ENCODE measurements around the gene RRP8.
A peak's percentile ranks its signal among the peaks of the same experiment; 100 is the strongest.

RRP8 gene

GRCh38 chr11:6616596-6617250 lies 13.3 kb upstream of the RRP8 start:
- DNase-seq = no peak

GRCh38 chr11:6615882-6616585 lies 12.6 kb upstream of the RRP8 start:
- no peak for DNase-seq

GRCh38 chr11:6615046-6615445 lies 11.6 kb upstream of the RRP8 start:
- no peak for DNase-seq

GRCh38 chr11:6614446-6614845 lies 11.0 kb upstream of the RRP8 start:
- no peak for DNase-seq

GRCh38 chr11:6613496-6613895 lies 10.1 kb upstream of the RRP8 start:
- DNase-seq = no peak

GRCh38 chr11:6612213-6613041 lies 9.0 kb upstream of the RRP8 start, which contains the start of gene TAF10:
TSS of gene TAF10 (minus strand) at chr11:6612216. CDS start at chr11:6612189, 27 bp downstream.
- peak; percentile 64 for DNase-seq

- DNase-seq = no peak
Measured at GRCh38 chr11:6611963-6612212, 8.5 kb upstream of the RRP8 start.

- no peak for DNase-seq
Measured at GRCh38 chr11:6611092-6611962, 7.9 kb upstream of the RRP8 start.

GRCh38 chr11:6610591-6610990 lies 7.2 kb upstream of the RRP8 start:
- DNase-seq = no peak

- DNase-seq = no peak
Measured at GRCh38 chr11:6609502-6610015, 6.1 kb upstream of the RRP8 start.

GRCh38 chr11:6608726-6609501 lies 5.5 kb upstream of the RRP8 start:
- no peak for DNase-seq

- no peak for DNase-seq
Measured at GRCh38 chr11:6608011-6608410, 4.6 kb upstream of the RRP8 start.

GRCh38 chr11:6607190-6607795 lies 3.9 kb upstream of the RRP8 start:
- DNase-seq = no peak

GRCh38 chr11:6606471-6607189 lies 3.2 kb upstream of the RRP8 start:
- DNase-seq = no peak

- DNase-seq = no peak
Measured at GRCh38 chr11:6604790-6605189, 1.4 kb upstream of the RRP8 start.

GRCh38 chr11:6604081-6604626 lies 738 bp upstream of the RRP8 start:
- no peak for DNase-seq

GRCh38 chr11:6602096-6602940 lies 1.1 kb downstream of the RRP8 start:
- no peak for DNase-seq

GRCh38 chr11:6601041-6601461 lies 2.4 kb downstream of the RRP8 start:
- no peak for DNase-seq

GRCh38 chr11:6599881-6600390 lies 3.5 kb downstream of the RRP8 start:
- DNase-seq = no peak

Measured in DMS 273 treated with DMSO at 0.1 percent for 48 hours (cell line).